HG02884 (cell line): ENCODE measurements around the gene RPS15.

Experiments
- ATAC-seq: cut with Tn5 transposase; IDR thresholded peaks from one replicate; pipeline ENCODE4 v1.9.1; 2021; ENCODE audit warnings: mild to moderate bottlenecking, moderate library complexity; ENCODE audit not compliant: unreplicated experiment

Gene RPS15

GRCh38 chr19:1438035-1438932 is at the start of gene RPS15:
RPS15 (plus strand) TSS chr19:1438396; CDS start chr19:1438426, 30 bp downstream.
- ATAC-seq, result peak; percentile 79

GRCh38 chr19:1388637-1389026 is 49.6 kb upstream of the RPS15 start:
- ATAC-seq, result no peak

- no peak for ATAC-seq
Observed at GRCh38 chr19:1389033-1389940, 48.9 kb upstream of the RPS15 start.

- ATAC-seq, result no peak
Observed at GRCh38 chr19:1390890-1391423, 47.2 kb upstream of the RPS15 start.

GRCh38 chr19:1392407-1392806 is 45.8 kb upstream of the RPS15 start:
- ATAC-seq, result no peak

GRCh38 chr19:1392939-1393530 is 45.2 kb upstream of the RPS15 start:
- ATAC-seq, result no peak

GRCh38 chr19:1393841-1394240 is 44.4 kb upstream of the RPS15 start:
- ATAC-seq, result no peak

GRCh38 chr19:1394252-1395193 is 43.7 kb upstream of the RPS15 start:
- ATAC-seq, result no peak

GRCh38 chr19:1395194-1396018 is 42.8 kb upstream of the RPS15 start:
- ATAC-seq, result no peak

- no peak for ATAC-seq
Observed at GRCh38 chr19:1396019-1396767, 42.0 kb upstream of the RPS15 start.

- no peak for ATAC-seq
Observed at GRCh38 chr19:1396768-1397679, 41.2 kb upstream of the RPS15 start.

- ATAC-seq, result no peak
Observed at GRCh38 chr19:1397838-1398237, 40.4 kb upstream of the RPS15 start.

GRCh38 chr19:1399079-1399478 is 39.1 kb upstream of the RPS15 start:
- no peak for ATAC-seq

- no peak for ATAC-seq
Observed at GRCh38 chr19:1399745-1400144, 38.5 kb upstream of the RPS15 start.

GRCh38 chr19:1400281-1401137 is 37.7 kb upstream of the RPS15 start:
- no peak for ATAC-seq

- ATAC-seq, result no peak
Observed at GRCh38 chr19:1401138-1401888, 36.9 kb upstream of the RPS15 start, which contains the start of gene GAMT. GAMT (minus strand) TSS chr19:1401542; CDS start chr19:1401476, 66 bp downstream.
